Measurements from ENCODE around the gene BRCA1.
"Not testable (repeated sequence)": the region's sequence is repeated elsewhere in the genome, so short reads cannot be mapped to it uniquely, and the experiment has no call there.

BRCA1 gene

DNA sequence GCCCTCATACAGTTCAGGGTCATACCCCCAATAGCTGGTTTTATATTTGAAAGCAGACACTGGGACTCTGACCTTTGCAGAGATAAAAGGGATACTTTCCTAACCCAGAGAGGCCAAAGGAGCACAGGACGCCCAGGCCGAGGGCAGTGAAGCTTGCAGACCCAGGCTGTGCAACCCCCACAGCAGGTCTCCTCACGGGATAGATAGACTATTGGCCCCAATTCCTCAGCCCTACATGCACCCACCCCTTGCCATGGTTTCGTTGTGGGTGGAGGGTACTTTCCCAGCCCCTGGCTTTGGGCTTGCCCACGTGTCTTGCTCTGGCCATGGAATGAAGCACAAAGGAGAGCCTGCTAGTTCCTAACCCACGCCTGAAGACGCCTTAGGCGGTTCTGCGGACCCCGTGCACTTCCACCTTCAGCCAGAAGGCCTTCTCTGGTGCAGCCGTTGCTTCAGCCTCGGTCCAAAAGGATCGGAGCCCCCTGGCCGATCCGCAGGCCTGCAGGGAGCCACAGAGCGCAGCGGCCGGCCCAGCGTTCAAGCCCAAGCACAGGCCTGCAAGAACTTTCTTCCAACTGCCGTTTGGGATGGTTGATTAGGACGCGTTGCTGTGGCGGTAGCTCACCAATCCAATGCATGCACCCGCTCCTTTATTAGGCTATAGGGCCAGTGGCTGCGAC, 9.8 kb upstream of the BRCA1 start:
- no peak for DNase-seq (ENCODE audit: low spot score)

DNA sequence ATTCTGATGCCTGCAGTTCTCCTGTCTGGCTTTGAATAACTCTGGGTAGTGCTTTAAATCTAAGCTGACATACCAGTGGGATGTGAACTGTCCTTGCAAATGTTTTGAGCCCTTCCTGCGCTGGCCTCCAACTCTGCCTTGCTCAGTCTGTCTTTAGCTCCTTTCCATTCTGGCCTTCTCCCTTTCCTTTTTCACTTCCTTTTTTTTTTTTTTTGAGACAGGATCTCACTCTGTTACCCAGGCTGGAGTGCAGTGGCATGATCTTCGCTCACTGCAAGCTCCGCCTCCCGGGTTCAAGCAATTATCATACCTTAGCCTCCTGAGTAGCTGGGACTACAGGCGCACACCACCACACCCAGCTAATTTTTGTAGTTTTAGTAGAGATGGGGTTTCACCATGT, 8.3 kb upstream of the BRCA1 start:
- not testable (repeated sequence) for DNase-seq (ENCODE audit: low spot score)

DNA sequence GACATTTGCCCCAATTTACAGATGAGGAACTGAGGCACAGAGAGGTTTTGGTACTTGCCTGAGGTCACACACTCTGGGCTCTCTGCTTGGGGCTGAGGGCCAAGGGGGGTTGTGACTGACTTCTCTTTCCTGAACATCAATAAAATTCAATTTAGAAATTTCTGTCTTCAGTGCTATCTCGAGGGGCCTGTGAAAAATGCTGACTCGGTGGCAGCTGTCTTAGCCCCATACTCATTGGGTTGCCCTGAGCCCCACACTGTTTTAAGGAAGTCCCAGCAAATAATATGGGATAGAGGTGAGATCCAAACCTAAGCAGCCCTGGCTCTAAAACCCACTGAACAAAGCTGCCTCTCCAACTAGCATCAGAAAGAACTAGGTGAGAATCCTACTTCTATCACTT, 7.0 kb upstream of the BRCA1 start:
- DNase-seq (ENCODE audit: low spot score) = no peak

DNA sequence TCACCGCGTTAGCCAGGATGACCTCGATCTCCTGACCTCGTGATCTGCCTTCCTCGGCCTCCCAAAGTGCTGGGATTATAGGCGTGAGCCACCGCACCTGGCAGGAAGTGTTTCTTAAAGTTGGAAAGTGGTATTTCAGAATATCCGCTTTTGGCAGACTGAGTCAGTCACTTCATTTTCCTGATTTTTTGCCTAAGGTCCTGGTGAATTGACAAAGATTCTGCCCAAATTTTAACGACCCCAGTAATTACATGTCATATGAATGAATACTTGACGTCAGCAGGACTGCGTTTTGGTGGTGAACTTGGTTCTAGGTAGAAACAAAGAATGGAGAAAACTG, 4.5 kb upstream of the BRCA1 start:
- DNase-seq (ENCODE audit: low spot score) = no peak

DNA sequence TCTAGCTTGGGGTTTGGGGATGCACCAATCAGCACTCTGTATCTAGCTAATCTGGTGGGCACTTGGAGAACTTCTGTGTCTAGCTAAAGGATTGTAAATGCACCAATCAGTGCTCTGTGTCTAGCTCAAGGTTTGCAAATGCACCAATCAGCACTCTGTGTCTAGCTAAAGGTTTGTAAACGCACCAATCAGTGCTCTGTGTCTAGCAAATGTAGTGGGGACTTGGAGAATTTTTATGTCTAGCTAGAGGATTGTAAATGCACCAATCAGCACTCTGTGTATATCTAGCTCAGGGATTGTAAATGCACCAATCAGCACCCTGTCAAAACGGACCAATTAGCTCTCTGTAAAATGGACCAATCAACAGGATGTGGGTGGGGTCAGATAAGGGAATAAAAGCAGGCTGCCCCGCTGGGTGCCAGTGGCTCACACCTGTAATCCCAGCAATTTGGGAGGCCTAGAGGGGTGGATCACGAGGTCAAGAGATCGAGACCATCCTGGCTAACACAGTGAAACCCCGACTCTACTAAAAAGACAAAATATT, 2.2 kb upstream of the BRCA1 start:
- DNase-seq (ENCODE audit: low spot score) = not testable (repeated sequence)

DNA sequence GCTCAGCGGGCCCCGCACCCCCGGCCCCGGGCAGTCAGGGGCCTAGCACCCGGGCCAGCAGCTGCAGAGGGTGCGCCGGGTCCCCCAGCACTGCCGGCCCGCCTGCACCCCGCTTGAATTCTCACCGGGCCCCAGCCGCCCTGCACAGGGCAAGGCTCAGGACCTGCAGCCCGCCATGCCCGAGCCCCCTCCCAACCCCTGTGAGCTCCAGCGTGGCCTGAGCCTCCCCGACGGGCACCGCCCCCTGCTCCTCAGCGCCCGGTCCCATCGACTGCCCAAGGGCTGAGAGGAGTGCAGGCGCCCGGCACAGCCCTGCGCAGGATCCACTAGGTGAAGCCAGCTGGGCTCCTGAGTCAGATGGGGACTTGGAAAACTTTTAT, 1.7 kb upstream of the BRCA1 start:
- DNase-seq (ENCODE audit: low spot score) = no peak

DNA sequence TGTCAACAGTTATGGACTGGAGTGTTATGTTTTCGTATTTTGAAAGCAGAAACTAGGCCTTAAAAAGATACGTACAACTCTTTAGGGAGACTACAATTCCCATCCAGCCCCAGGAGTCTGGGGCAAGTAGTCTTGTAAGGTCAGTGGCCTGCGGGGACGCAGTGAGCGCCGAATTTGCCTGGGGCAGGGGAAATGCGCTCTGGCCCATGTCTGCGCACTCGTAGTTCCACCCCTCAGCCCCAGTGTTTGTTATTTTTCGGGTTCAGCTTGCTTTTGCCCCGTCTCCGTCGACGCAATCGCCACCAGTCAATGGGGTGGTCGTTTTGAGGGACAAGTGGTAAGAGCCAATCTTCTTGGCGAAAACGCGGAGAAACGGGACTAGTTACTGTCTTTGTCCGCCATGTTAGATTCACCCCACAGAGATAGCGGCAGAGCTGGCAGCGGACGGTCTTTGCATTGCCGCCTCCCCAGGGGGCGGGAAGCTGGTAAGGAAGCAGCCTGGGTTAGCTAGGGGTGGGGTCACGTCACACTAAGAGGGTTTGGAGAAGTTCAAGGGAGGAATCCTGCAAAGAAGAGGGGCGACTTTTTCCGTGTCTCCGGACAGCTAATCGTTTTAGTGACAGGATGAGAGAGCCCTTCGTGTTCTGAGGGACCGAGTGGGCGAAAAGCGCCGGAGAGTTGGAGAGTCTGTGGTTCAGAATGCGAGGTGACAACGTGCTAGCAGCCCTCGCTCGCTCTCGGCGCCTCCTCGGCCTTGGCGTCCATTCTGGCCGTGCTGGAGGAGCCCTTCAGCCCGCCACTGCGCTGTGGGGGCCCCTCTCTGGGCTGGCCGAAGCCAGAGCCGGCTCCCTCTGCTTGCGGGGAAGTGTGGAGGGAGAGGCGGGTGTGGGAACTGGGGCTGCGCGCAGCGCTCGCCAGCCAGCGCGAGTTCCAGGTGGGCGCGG, 1.1 kb upstream of the BRCA1 start:
- no peak for DNase-seq (ENCODE audit: low spot score)

DNA sequence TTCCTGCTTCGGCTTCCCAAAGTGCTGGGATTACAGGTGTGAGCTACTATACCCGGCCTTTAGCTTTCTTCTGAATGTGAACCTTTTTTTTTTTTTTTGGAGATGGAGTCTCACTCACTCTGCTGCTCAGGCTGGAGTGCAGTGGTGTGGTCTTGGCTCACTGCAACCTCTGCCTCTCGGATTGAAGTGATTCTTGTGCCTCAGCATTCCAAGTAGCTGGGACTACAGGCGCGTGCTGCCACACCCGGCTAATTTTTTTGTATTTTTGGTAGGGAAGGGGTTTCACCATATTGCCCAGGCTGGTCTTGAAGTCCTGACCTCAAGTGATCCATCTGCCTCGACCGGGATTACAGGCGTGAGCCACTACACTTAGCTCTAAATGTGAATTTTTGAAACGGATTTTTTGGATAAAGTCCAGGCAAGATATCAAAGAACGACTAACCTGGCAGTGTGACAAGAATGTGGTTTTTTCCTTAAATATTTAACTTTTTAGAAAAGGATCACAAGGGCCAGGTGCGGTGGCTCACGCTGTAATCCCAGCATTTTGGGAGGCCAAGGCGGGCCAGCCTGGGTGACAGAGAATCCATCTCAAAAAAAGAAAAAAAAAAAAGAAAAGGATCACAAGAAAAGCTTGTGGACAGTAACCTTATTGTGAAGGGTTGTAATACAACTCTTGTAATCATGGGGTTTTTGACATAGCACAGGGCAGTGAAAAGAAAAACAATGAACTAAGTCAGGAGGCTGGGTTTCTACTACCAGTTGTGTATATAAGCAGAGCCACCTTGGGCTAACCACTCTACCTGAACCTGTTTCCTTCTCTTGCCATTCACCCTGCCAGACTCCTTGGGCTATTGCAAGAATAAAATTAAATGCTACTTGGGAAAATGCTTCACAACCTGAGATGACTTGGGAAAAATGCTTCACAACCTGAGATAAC, 6.2 kb downstream of the BRCA1 start:
- DNase-seq (ENCODE audit: low spot score) = peak; percentile 46

DNA sequence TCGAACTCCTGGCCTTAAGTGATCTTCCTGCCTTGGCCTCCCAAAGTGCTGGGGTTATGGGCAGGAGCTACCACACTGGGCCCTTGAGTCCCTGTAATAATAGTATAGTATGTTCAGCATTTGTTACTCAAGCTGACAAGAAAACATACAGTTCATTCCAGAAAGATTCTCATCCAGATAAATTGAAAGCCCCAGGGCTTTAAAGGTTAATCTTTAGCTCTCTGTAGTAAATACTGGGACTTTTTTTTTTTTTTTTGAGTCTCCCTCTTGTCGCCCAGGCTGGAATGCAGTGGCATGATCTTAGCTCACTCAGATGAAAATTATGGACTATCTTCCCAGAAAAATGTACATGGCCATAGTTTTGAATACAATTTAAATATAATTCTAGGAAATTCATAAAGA, 11.0 kb downstream of the BRCA1 start:
- peak; percentile 56 for DNase-seq (ENCODE audit: low spot score)

DNA sequence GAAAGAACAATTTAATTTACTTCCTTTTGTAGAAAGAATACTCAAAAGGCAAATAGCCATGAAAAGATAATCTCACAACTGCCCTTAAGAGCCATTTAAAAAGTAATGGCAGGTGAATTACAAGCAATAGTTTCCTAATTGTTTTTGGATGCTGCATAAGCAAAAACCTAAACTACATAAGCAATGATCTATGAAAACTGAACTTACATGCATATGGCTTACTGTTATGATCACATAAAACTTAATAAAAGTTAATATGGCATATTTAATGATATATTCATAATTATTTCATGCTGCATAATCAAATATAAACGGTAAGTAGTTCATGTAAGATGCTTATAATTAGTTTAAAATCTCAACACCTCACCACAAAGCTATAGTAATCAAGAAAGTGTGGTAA, 18.6 kb downstream of the BRCA1 start:
- DNase-seq (ENCODE audit: low spot score) = no peak

DNA sequence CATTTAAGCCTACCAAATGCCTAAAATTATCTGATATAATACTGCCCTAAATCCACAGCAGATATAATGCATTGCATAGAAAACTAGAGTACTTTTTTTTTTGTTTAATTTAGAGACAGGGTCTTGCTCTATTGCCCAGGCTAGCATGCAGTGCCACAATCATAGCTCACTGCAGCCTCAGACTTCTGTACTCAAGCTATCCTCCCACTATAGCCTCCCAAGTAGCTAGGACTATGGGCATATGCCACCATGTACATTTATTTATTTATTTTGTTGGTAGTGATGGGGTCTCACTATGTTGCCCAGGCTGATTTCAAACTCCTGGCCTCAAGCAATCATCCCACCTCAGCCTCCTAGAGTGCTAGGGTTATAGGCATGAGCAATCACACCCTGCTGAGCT, 20.0 kb downstream of the BRCA1 start:
- DNase-seq (ENCODE audit: low spot score) = no peak

DNA sequence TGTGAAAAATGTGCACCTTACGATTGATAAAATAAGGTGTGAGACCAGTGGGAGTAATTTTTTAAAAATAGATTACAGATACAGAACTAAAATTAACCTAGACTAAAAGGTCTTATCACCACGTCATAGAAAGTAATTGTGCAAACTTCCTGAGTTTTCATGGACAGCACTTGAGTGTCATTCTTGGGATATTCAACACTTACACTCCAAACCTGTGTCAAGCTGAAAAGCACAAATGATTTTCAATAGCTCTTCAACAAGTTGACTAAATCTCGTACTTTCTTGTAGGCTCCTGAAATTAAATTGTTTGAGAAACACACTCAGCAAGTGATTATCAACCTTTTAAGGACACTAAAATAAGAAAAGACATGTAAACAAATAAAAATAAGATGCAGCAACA, 20.5 kb downstream of the BRCA1 start:
- DNase-seq (ENCODE audit: low spot score) = no peak

DNA sequence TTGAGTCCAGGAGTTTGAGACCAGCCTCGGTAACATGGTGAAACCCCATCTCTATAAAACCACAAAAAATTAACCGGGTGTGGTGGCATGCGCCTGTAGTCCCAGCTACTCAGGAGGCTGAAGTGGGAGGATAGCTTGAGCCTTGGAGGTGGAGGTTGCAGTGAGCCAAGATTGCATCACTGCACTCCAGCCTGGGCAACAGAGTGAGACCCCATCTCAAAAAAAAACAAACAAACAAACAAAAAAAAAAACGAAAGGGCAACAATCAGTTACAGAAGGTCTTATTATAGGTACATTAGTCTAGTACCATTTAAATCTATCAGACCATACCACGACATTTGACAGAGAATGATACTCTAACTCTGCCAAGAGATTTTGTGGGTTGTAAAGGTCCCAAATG, 29.8 kb downstream of the BRCA1 start:
- DNase-seq (ENCODE audit: low spot score) = not testable (repeated sequence)

DNA sequence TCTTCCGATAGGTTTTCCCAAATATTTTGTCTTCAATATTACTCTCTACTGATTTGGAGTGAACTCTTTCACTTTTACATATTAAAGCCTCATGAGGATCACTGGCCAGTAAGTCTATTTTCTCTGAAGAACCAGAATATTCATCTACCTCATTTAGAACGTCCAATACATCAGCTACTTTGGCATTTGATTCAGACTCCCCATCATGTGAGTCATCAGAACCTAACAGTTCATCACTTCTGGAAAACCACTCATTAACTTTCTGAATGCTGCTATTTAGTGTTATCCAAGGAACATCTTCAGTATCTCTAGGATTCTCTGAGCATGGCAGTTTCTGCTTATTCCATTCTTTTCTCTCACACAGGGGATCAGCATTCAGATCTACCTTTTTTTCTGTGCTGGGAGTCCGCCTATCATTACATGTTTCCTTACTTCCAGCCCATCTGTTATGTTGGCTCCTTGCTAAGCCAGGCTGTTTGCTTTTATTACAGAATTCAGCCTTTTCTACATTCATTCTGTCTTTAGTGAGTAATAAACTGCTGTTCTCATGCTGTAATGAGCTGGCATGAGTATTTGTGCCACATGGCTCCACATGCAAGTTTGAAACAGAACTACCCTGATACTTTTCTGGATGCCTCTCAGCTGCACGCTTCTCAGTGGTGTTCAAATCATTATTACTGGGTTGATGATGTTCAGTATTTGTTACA, 30.9 kb downstream of the BRCA1 start:
- DNase-seq (ENCODE audit: low spot score) = peak; percentile 49

DNA sequence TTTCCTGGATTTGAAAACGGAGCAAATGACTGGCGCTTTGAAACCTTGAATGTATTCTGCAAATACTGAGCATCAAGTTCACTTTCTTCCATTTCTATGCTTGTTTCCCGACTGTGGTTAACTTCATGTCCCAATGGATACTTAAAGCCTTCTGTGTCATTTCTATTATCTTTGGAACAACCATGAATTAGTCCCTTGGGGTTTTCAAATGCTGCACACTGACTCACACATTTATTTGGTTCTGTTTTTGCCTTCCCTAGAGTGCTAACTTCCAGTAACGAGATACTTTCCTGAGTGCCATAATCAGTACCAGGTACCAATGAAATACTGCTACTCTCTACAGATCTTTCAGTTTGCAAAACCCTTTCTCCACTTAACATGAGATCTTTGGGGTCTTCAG, 32.3 kb downstream of the BRCA1 start:
- no peak for DNase-seq (ENCODE audit: low spot score)

DNA sequence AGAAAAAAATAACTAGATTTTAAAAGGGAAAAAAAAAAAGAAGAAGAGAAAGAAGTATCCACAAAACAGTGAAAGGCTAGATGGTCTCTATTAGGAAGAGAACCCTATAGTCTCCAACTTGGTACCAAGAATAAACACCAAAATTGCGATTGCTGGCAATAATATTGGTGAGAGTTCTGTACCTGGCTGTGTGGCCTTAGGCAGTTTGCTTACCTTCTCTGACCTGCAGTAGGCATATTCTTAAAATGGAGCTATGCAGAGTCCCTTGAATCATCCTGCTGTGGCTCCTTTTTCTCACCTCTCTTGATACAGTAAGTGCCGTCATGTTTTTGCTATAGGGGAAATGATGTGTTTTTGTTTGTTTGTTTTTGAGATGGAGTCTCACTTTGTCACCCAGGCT, 35.1 kb downstream of the BRCA1 start:
- no peak for DNase-seq (ENCODE audit: low spot score)

DNA sequence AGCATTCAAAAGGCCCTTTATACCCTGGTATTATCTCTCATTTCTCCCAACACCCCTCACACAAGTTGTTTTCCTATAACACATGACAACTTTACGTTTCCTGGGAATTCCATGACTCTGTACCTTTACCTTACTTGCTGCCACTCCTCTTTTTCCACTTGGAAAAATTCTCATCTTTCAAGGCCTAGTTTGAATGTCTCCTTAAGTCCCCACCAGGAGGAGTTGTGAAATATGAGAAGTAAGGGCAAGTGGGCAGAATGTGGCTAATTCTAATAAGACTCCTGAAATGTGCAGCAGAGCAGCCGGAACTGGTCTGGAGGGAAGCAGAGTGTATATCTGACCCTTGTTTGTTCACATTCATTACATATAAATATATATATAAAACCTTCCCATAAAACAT, 39.7 kb downstream of the BRCA1 start:
- DNase-seq (ENCODE audit: low spot score) = peak; percentile 18

DNA sequence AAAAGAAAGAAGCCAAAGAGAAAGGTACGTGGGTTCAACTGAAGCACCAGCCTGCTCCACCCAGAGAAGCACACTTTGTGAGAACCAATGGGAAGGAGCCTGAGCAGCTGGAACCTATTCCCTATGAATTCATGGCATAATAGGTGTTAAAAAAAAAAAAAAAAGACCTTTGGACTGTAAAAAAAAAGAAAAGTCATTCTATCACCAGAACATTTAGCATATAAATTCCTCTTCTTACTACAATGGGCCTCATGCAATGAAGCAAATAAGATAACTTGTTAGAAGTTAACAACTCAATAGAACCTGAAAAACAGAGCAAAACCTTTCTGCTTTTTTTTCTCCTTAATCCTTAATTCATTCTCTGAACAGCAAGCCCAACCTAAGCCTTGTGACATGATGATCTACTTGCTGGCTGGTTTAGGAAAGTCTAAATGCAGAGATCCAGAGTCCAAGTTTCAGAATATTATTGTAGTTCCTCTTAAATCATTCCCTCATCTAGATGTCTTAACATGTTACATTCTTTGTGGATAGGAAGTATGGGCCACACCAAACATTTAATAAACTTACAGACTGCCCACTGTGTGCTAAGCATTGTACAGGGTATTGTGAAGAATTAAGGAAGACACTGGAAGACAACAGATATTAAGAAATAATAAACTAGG, 45.4 kb downstream of the BRCA1 start:
- no peak for DNase-seq (ENCODE audit: low spot score)

DNA sequence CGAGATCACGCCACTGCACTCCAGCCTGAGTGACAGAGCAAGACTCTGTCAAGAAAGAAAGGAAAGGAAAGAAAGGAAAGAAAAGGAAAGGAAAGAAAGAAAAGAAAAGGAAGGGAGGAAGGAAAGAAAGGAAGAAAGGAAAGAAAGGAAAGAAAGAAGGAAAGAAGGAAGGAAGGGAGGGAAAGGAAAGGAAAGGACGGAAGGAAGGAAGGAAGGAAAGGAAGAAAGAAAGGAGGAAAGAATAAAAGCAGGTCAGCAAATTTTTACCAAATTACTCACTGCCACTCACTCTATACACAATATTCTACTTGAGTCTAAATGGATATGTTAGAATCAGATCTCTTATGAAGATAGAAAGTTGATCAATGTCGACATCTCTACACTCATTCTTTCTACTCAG, 50.3 kb downstream of the BRCA1 start:
- DNase-seq (ENCODE audit: low spot score) = no peak

DNA sequence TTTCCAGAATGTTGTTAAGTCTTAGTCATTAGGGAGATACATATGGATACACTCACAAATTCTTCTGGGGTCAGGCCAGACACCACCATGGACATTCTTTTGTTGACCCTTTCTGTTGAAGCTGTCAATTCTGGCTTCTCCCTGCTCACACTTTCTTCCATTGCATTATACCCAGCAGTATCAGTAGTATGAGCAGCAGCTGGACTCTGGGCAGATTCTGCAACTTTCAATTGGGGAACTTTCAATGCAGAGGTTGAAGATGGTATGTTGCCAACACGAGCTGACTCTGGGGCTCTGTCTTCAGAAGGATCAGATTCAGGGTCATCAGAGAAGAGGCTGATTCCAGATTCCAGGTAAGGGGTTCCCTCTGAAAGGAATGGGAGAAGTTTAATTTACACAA, 54.3 kb downstream of the BRCA1 start:
- DNase-seq (ENCODE audit: low spot score) = no peak

DNA sequence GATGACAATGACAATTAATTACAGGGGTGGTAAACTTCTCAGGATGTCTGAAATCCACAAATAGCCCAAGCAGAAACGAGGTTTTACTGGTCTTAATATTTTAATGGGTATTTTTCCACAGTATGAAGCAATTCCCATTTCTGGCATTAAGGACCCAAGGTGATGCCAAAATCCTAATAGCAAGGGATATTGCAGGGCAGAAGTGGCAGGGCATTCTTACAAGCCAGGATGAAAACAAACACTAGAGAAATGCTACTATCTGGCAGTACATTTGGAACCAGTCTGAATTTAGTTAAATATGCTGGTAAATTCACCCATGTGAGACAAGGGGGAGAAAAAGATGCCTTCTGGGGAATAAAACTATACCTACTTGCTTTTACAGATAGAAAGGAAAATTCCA, 54.9 kb downstream of the BRCA1 start:
- no peak for DNase-seq (ENCODE audit: low spot score)
